A549 (cell line): Measurements from ENCODE around the gene IPP. TPM values are rescaled to one million over a fixed set of nuclear protein-coding genes. Genes with fewer than 3 reads are reported as not detected.
"Not testable (repeated sequence)": the region's sequence is repeated elsewhere in the genome, so short reads cannot be mapped to it uniquely, and the experiment has no call there.

Experiments used
- ATAC-seq, 2 experiments: fragments of 200-7000 bp in 1 of 2; fragments of >200 bp in 1 of 2; cut with Nextera tagmentation in 1 of 2; cut with Tn5 transposase in 1 of 2; 3 replicates each; pipeline versions ENCODE4 v1.8.0 to v1.9.1; 2018 to 2020; ENCODE audit warnings: mild to moderate bottlenecking in 1 of 2, moderate library complexity in 1 of 2
- CTCF ChIA-PET: fragments of 300-600 bp; sonication (Branson Sonifier 250); formaldehyde crosslinking; extraction: SDS; loops from one replicate; lab custom pipeline; 2021; ENCODE audit warnings: antibody characterized with exemption, inconsistent platforms; lab: Yijun Ruan, JAX
- POLR2A ChIA-PET: fragments of 350-600 bp; formaldehyde crosslinking; extraction: SDS; loops from one replicate; lab custom pipeline; 2021; ENCODE audit warnings: antibody characterized with exemption, inconsistent platforms; lab: Yijun Ruan, JAX
- DNase-seq, 2 experiments: peaks; one replicate each; pipeline versions ENCODE4 v3.0.0 to v3.0.0-alpha.2; 2011 to 2016; ENCODE audit warnings: low read depth in 1 of 2, low spot score in 1 of 2
- FAIRE-seq: peaks from 2 replicates; lab custom pipeline; 2011; peaks lifted over from hg19 to GRCh38; lab: Jason Lieb, UNC
- H3K27ac ChIP-seq, 2 experiments: fragments of >200 bp; sonication (Bioruptor Twin); formaldehyde crosslinking; 3 replicates each; pipeline ENCODE4 v1.5.1; 2016 to 2017
- H3K4me1 ChIP-seq: fragments of >200 bp; sonication (Bioruptor Twin); formaldehyde crosslinking; 3 replicates; pipeline ENCODE4 v1.6.1; 2016
- H3K4me2 ChIP-seq: fragments of >200 bp; sonication (Bioruptor Twin); formaldehyde crosslinking; 3 replicates; pipeline ENCODE4 v1.6.1; 2016
- H3K4me3 ChIP-seq: fragments of >200 bp; sonication (Bioruptor Twin); formaldehyde crosslinking; 3 replicates; pipeline ENCODE4 v1.5.1; 2016
- H3K9me3 ChIP-seq: fragments of >200 bp; sonication (Bioruptor Twin); formaldehyde crosslinking; 3 replicates; pipeline ENCODE4 v1.6.1; 2016
- BHLHE40 ChIP-seq: IDR thresholded peaks from 2 replicates; pipeline ENCODE4 v1.6.1; 2012; ENCODE audit warnings: low read depth, low read length, inconsistent platforms
- CEBPB ChIP-seq, 2 experiments: fragments of >200 bp in 1 of 2; sonication (Bioruptor Twin) in 1 of 2; formaldehyde crosslinking in 1 of 2; IDR thresholded peaks; 2 replicates each; pipeline ENCODE4 v1.6.1; 2012 to 2016
- CHD2 ChIP-seq: fragments of 150-350 bp; IDR thresholded peaks from 2 replicates; pipeline ENCODE4 v1.6.1; 2014; ENCODE audit warnings: low read length; ENCODE audit not compliant: partially characterized antibody
- CHD4 ChIP-seq: fragments of 200-600 bp; sonication (generic); IDR thresholded peaks from 2 replicates; pipeline ENCODE4 v1.6.1; 2016; ENCODE audit warnings: antibody characterized with exemption, mild to moderate bottlenecking, borderline replicate concordance
- EHMT2 ChIP-seq: fragments of 200-600 bp; sonication (generic); IDR thresholded peaks from 2 replicates; pipeline ENCODE4 v1.6.1; 2016; ENCODE audit warnings: antibody characterized with exemption, low read depth, mild to moderate bottlenecking, moderate library complexity
- FOSB ChIP-seq: fragments of 250-450 bp; sonication (Bioruptor Pico); IDR thresholded peaks from 2 replicates; pipeline ENCODE4 v1.5.0; 2020; ENCODE audit warnings: mild to moderate bottlenecking, moderate library complexity
- HEYL ChIP-seq: fragments of 250-450 bp; sonication (Bioruptor Pico); IDR thresholded peaks from 2 replicates; pipeline ENCODE4 v1.8.0; 2021; ENCODE audit warnings: mild to moderate bottlenecking, moderate library complexity
- HOXB5 ChIP-seq: fragments of 250-450 bp; sonication (Bioruptor Pico); IDR thresholded peaks from 2 replicates; pipeline ENCODE4 v1.5.0; 2020; ENCODE audit warnings: mild to moderate bottlenecking, moderate library complexity
- JUN ChIP-seq, 2 experiments: fragments of >200 bp; sonication (Bioruptor Twin); formaldehyde crosslinking; IDR thresholded peaks; 2 replicates in 1 of 2; 3 replicates in 1 of 2; pipeline ENCODE4 v1.6.1; 2016 to 2017
- KDM1A ChIP-seq: fragments of 200-600 bp; sonication (generic); IDR thresholded peaks from 2 replicates; pipeline ENCODE4 v1.6.1; 2016; ENCODE audit warnings: low read depth, mild to moderate bottlenecking
- KDM5A ChIP-seq: fragments of 200-600 bp; sonication (generic); IDR thresholded peaks from 2 replicates; pipeline ENCODE4 v1.6.1; 2016; ENCODE audit warnings: antibody characterized with exemption, mild to moderate bottlenecking
- MAFK ChIP-seq: fragments of 450-650 bp; IDR thresholded peaks from 2 replicates; pipeline ENCODE4 v1.6.1; 2014; ENCODE audit not compliant: partially characterized antibody
- MAZ ChIP-seq: fragments of 150-350 bp; IDR thresholded peaks from 2 replicates; pipeline ENCODE4 v1.6.1; 2014; ENCODE audit warnings: antibody characterized with exemption, low read depth, low read length, borderline replicate concordance
- MYC ChIP-seq: IDR thresholded peaks from 2 replicates; pipeline ENCODE4 v1.6.1; 2012; ENCODE audit warnings: mild to moderate bottlenecking, inconsistent platforms, low read length, improper control_type of control experiment, borderline replicate concordance
- NR3C1 ChIP-seq: fragments of >200 bp; sonication (Bioruptor Twin); formaldehyde crosslinking; IDR thresholded peaks from 3 replicates; pipeline ENCODE4 v1.6.1; 2017
- POLR2A ChIP-seq: IDR thresholded peaks from 2 replicates; pipeline ENCODE4 v1.6.1; 2012; ENCODE audit warnings: mild to moderate bottlenecking, low read length
- RAD21 ChIP-seq, 2 experiments: fragments of >200 bp in 1 of 2; sonication (Bioruptor Twin) in 1 of 2; formaldehyde crosslinking in 1 of 2; IDR thresholded peaks in 1 of 2; conservative IDR thresholded peaks in 1 of 2; 2 replicates in 1 of 2; 3 replicates in 1 of 2; pipeline ENCODE4 v1.6.1; 2012 to 2018; ENCODE audit warnings: inconsistent platforms in 1 of 2
- RARB ChIP-seq: fragments of 250-450 bp; sonication (Bioruptor Pico); IDR thresholded peaks from 2 replicates; pipeline ENCODE4 v1.8.0; 2021; ENCODE audit warnings: mild to moderate bottlenecking, moderate library complexity
- TFCP2L1 ChIP-seq: fragments of 250-450 bp; sonication (Bioruptor Pico); IDR thresholded peaks from 2 replicates; pipeline ENCODE4 v1.5.0; 2021; ENCODE audit warnings: mild to moderate bottlenecking
- ZFP36 ChIP-seq: fragments of 450-650 bp; IDR thresholded peaks from 2 replicates; pipeline ENCODE4 v1.6.1; 2014; ENCODE audit warnings: borderline replicate concordance; ENCODE audit not compliant: partially characterized antibody
- WGBS: methylation state at CpG from one replicate; pipeline ENCODE4 v1.1.6; 2017; ENCODE audit errors: missing lambda C conversion rate; 5-methylcytosine and 5-hydroxymethylcytosine counted together
- polyA plus RNA-seq, 4 experiments: library from polyadenylated mRNA; depleted of rRNA in 3 of 4; stranded (reverse); fragments of >200 nt; fragmentation: RNase III in 1 of 4; extraction: RNeasy Plus Mini Kit Qiagen cat#74134 plus additional on column Dnase treatment in 1 of 4; gene quantifications; 2 replicates in 3 of 4; 3 replicates in 1 of 4; pipeline ENCODE4 v1.2.3, GENCODE V29; 2011 to 2017
- TF ChIP-seq, protein P1 (sequence below): IDR thresholded peaks from 2 replicates; pipeline ENCODE4 v1.6.1; 2012
- TF ChIP-seq, protein P2 (sequence below): fragments of >200 bp; sonication (Bioruptor Twin); formaldehyde crosslinking; IDR thresholded peaks from 3 replicates; pipeline ENCODE4 v1.5.1; 2016
- TF ChIP-seq, protein P3 (sequence below): IDR thresholded peaks from 2 replicates; pipeline ENCODE4 v1.6.1; 2012; ENCODE audit warnings: low read depth, borderline replicate concordance
- TF ChIP-seq, protein P4 (sequence below): IDR thresholded peaks from 2 replicates; pipeline ENCODE4 v1.6.1; 2012

Gene IPP
- polyA plus RNA-seq, 2 of the 4 experiments (the other 2 are of a cell fraction), result 7.6 to 11.9 TPM

DNA sequence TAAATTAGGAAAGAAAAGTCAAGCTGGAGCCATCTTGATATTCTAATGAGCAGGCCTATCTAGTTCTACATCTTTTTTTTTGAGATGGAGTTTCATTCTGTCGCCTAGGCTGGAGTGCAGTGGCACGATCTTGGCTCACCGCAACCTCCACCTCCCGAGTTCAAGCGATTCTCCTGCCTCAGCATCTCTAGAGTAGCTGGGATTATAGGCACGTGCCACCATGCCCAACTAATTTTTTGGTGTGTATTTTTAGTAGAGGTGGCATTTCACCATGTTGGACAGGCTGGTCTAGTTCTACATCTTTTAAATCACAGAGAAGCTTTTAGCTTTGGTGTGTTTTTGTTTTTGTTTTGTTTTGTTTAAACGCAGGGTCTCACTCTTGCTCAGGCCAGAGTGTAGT lies 55.6 kb downstream of the IPP start:
- 98% methylated on average over 7 of the region's 7 CpGs for WGBS
- no peak overlapping the region for H3K4me3 ChIP-seq
- TF ChIP-seq BHLHE40, result no peak
- no peak for TF ChIP-seq RAD21 (conservative IDR thresholded peaks at IDR 0.05 in 1 of 2, IDR thresholded peaks at IDR 0.05 in 1 of 2)
- no peak for TF ChIP-seq ZFP36
- no peak for TF ChIP-seq CHD4
- no peak for TF ChIP-seq EHMT2
- TF ChIP-seq HOXB5 (CRISPR knock-in tag), result no peak
- TF ChIP-seq KDM1A, result no peak
- TF ChIP-seq RARB (CRISPR knock-in tag), result no peak
- TF ChIP-seq TFCP2L1 (CRISPR knock-in tag), result no peak
- TF ChIP-seq NR3C1, result no peak
- TF ChIP-seq, protein P1, sequence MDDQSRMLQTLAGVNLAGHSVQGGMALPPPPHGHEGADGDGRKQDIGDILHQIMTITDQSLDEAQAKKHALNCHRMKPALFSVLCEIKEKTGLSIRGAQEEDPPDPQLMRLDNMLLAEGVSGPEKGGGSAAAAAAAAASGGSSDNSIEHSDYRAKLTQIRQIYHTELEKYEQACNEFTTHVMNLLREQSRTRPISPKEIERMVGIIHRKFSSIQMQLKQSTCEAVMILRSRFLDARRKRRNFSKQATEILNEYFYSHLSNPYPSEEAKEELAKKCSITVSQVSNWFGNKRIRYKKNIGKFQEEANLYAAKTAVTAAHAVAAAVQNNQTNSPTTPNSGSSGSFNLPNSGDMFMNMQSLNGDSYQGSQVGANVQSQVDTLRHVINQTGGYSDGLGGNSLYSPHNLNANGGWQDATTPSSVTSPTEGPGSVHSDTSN, result no peak
- TF ChIP-seq HEYL (CRISPR knock-in tag), result no peak
- no peak for TF ChIP-seq MAFK
- TF ChIP-seq CEBPB (IDR thresholded peaks at IDR 0.05), result no peak
- TF ChIP-seq MAZ, result no peak
- TF ChIP-seq, protein P2, sequence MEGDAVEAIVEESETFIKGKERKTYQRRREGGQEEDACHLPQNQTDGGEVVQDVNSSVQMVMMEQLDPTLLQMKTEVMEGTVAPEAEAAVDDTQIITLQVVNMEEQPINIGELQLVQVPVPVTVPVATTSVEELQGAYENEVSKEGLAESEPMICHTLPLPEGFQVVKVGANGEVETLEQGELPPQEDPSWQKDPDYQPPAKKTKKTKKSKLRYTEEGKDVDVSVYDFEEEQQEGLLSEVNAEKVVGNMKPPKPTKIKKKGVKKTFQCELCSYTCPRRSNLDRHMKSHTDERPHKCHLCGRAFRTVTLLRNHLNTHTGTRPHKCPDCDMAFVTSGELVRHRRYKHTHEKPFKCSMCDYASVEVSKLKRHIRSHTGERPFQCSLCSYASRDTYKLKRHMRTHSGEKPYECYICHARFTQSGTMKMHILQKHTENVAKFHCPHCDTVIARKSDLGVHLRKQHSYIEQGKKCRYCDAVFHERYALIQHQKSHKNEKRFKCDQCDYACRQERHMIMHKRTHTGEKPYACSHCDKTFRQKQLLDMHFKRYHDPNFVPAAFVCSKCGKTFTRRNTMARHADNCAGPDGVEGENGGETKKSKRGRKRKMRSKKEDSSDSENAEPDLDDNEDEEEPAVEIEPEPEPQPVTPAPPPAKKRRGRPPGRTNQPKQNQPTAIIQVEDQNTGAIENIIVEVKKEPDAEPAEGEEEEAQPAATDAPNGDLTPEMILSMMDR, result no peak
- TF ChIP-seq JUN (IDR thresholded peaks at IDR 0.05), result no peak
- CTCF ChIA-PET, result no interaction called here
- no peak for ATAC-seq
- H3K4me2 ChIP-seq, result no peak overlapping the region
- H3K4me1 ChIP-seq, result no peaks in the 10 kb centered on the region
- POLR2A ChIA-PET, result no interaction called here
- no peaks in the 10 kb centered on the region for H3K9me3 ChIP-seq
- no peak for FAIRE-seq
- no peak overlapping the region for H3K27ac ChIP-seq
- DNase-seq, result no peak

DNA sequence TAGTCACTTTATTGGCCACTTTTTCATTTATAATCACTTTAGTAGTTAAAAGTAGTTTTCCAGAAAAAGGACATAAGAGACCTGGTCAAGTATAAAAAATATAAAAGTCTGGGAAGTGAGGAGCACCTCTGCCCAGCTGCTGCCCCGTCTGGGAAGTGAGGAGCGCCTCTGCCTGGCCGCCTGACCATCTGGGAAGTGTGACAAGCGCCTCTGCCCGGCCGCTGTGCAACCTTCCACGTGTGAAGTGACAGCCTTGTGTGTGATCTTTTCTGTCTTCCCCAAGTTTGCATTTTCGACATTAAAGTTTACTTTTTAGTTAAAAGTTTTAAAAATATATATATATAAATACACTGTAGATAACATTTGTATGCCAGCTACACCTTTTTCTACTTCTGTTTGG lies 56.6 kb downstream of the IPP start:
- CTCF ChIA-PET, H3K4me2 ChIP-seq, POLR2A ChIA-PET, H3K27ac ChIP-seq, H3K4me3 ChIP-seq, H3K9me3 ChIP-seq, H3K4me1 ChIP-seq, DNase-seq, ATAC-seq, FAIRE-seq: not testable (repeated sequence)
- WGBS, result 89% methylated on average over 8 of the region's 8 CpGs

DNA sequence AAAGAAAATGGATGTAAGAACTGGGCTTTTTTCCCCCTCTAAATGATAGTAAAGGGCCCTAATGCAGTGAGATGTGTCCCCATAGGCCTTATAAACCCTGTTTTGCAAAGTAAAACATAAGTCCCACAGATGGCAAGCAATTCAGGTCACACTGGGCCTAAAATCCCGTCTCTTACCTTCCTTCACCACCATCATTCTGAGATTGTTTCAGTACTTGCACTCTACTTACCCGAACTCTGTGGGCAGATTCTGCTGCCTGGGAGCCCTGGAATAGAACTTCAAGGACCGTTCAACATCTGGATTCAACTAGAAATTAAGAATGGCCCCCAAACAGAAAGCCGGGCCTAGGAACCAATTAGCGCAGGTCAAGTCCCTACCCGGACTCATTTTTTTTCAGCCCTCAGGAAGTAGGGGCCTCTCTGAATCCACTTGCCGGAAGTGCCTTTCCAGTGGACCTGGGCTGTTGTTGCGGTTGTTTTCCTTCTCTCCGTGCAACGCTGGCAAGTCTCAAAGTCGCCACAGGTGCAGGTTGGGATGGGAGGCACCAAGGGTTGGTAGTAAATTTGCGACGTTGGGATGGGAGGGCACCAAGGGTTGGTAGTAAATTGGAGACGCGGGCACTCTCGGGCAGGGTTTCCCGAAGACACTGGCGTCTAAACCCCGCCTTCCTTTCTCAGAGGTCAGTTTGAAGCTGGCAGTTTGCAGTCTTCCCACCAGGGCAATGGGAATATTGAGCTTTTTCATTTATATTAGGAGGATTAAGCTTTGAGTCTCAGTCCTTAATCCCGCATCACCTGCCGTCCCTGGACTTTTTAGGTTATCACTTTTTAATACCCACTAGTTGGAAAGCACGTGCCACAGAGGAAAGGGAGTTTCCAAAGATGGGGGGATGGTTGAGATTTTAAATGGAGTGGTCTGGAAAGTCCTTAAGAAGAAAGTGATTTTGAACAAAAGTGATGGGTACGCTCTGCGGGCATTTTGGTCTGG lies 62.4 kb downstream of the IPP start, which contains the start of gene TMEM69:
Gene TMEM69 (plus strand): TSS at position 428 of the 987 bp plus-strand sequence. CDS start 2,888 bp downstream, outside the sequence.
- WGBS, result 1% methylated on average over 17 of the region's 24 CpGs
- TF ChIP-seq KDM5A, result peak; percentile 71
- TF ChIP-seq FOSB (CRISPR knock-in tag), result no peak
- TF ChIP-seq KDM1A, result 0 out of 2 replicates have a peak, but pooled peaks have one; percentile 22
- TF ChIP-seq, protein P3, sequence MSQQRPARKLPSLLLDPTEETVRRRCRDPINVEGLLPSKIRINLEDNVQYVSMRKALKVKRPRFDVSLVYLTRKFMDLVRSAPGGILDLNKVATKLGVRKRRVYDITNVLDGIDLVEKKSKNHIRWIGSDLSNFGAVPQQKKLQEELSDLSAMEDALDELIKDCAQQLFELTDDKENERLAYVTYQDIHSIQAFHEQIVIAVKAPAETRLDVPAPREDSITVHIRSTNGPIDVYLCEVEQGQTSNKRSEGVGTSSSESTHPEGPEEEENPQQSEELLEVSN, result 0 out of 2 replicates have a peak, but pooled peaks have one; percentile 56
- 0 out of 4 replicates have a peak, but pooled peaks of 1 of the 2 experiments have one; percentile 8 for TF ChIP-seq CEBPB (IDR thresholded peaks at IDR 0.05)
- TF ChIP-seq MAZ, result 0 out of 2 replicates have a peak, but pooled peaks have one; percentile 70
- TF ChIP-seq CHD2, result no peak
- peak; percentile 37; the same call in 1 of the 2 replicates for TF ChIP-seq MYC
- peak; percentile 45 for TF ChIP-seq POLR2A
- peak; percentile 43 to 59; a peak in 3 of 5 replicates for TF ChIP-seq JUN (IDR thresholded peaks at IDR 0.05)
- no peak for TF ChIP-seq TFCP2L1 (CRISPR knock-in tag)
- TF ChIP-seq, protein P4, sequence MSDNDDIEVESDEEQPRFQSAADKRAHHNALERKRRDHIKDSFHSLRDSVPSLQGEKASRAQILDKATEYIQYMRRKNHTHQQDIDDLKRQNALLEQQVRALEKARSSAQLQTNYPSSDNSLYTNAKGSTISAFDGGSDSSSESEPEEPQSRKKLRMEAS, result peak; percentile 63
- TF ChIP-seq, all 56 proteins: peak for 9
- peaks cover 18% of the 10 kb centered on the region; the same call in 2 of the 3 replicates for H3K4me1 ChIP-seq
- no peaks in the 10 kb centered on the region for H3K9me3 ChIP-seq
- peak within 1 kb of the TSS; percentile 92 for H3K4me2 ChIP-seq
- ATAC-seq (peak; percentile 68 to 73), DNase-seq (peak; percentile 81 to 91), FAIRE-seq (no peak)
- ChIA-PET CTCF (interaction anchor here (0.9 kb wide), 1 partner anchor 40 kb away, joined by 3 read pairs; no protein-coding TSS in a partner anchor), POLR2A (interaction anchor here (0.6 to 2.2 kb wide), 7 partner anchors 10 to 194 kb away, joined by 3 to 9 read pairs (median 4); partner anchors contain the start of genes IPP, NASP and PRDX1)
- peak within 1 kb of the TSS; percentile 84 to 98 for H3K27ac ChIP-seq
- H3K4me3 ChIP-seq, result peak within 1 kb of the TSS; percentile 83
